ENCODE data around the gene KBTBD4. TPM values are rescaled to one million over a fixed set of nuclear protein-coding genes. Genes with fewer than 3 reads are reported as not detected.

The KBTBD4 gene
- total and polyA plus RNA-seq, 2 of the 13 experiments (the other 11 are each of a cell fraction or from before 2014, with no cell fraction given), result 8.5 to 12.8 TPM

- TF ChIP-seq ZNF839 (CRISPR knock-in tag; IDR thresholded peaks at IDR 0.05; ENCODE audit: borderline replicate concordance), result peak; percentile 69; the same call in 1 of the 2 replicates
- peak; percentile 96 for TF ChIP-seq NR2C2 (CRISPR knock-in tag; IDR thresholded peaks at IDR 0.05; ENCODE audit: borderline replicate concordance)
- 0 out of 2 replicates have a peak, but pooled peaks have one; percentile 23 for TF ChIP-seq ZNF737 (CRISPR knock-in tag; IDR thresholded peaks at IDR 0.05; ENCODE audit: borderline replicate concordance)
- TF ChIP-seq SNAPC5 (CRISPR knock-in tag; IDR thresholded peaks at IDR 0.05; ENCODE audit: borderline replicate concordance), result peak; percentile 94
- peak; percentile 70 for TF ChIP-seq ZNF407 (CRISPR knock-in tag; IDR thresholded peaks at IDR 0.05; ENCODE audit: not compliant biosample characterization)
- TF ChIP-seq ELF4 (CRISPR knock-in tag; IDR thresholded peaks at IDR 0.05; ENCODE audit: borderline replicate concordance), result peak; percentile 73; the same call in 1 of the 2 replicates
- TF ChIP-seq CREB3 (CRISPR knock-in tag; IDR thresholded peaks at IDR 0.05), result 0 out of 2 replicates have a peak, but pooled peaks have one; percentile 80
- TF ChIP-seq HBP1 (CRISPR knock-in tag; IDR thresholded peaks at IDR 0.05; ENCODE audit: low read depth), result peak; percentile 98
- no peak for TF ChIP-seq ZNF512 (CRISPR knock-in tag; IDR thresholded peaks at IDR 0.05)
- TF ChIP-seq ARHGAP35 (CRISPR knock-in tag; IDR thresholded peaks at IDR 0.05; ENCODE audit: borderline replicate concordance), result peak; percentile 85; the same call in 1 of the 2 replicates
- no peak for TF ChIP-seq NFE2 (CRISPR knock-in tag; IDR thresholded peaks at IDR 0.05)
- 0 out of 2 replicates have a peak, but pooled peaks have one; percentile 39 for TF ChIP-seq ZNF180 (CRISPR knock-in tag; IDR thresholded peaks at IDR 0.05; ENCODE audit: borderline replicate concordance, low read depth)
- peak; percentile 73; the same call in 1 of the 2 replicates for TF ChIP-seq ZNF253 (CRISPR knock-in tag; IDR thresholded peaks at IDR 0.05; ENCODE audit: borderline replicate concordance)
Measured at GRCh38 chr11:47578524-47579494, at the start of gene KBTBD4, which contains the start of gene NDUFS3 (continued).
